GM23338 (cell line): Measurements from ENCODE around the gene TMEM117. TPM values are rescaled to one million over a fixed set of nuclear protein-coding genes. Genes with fewer than 3 reads are reported as not detected.

ENCODE experiments used
- ATAC-seq: fragments of 200-7000 bp; cut with Tn5 transposase; 3 replicates; pipeline ENCODE4 v1.9.1; 2020
- DNase-seq: peaks from one replicate; pipeline ENCODE4 v3.0.0-alpha.2; 2015; ENCODE audit warnings: low spot score
- H2AFZ ChIP-seq: fragments of 200-600 bp; sonication (generic); 2 replicates; pipeline ENCODE4 v1.8.0; 2016; ENCODE audit warnings: antibody characterized with exemption, mild to moderate bottlenecking, moderate library complexity
- H3F3A ChIP-seq: fragments of 200-600 bp; sonication (generic); replicated peaks from 2 replicates; pipeline ENCODE4 v1.8.0; 2017; ENCODE audit warnings: antibody characterized with exemption, mixed run types, low read depth
- H3K27ac ChIP-seq: fragments of 200-600 bp; sonication (generic); 2 replicates; pipeline ENCODE4 v1.6.1; 2016; ENCODE audit warnings: low read depth
- H3K27me3 ChIP-seq: fragments of 200-600 bp; sonication (generic); 2 replicates; pipeline ENCODE4 v1.8.0; 2016; ENCODE audit warnings: mild to moderate bottlenecking, mixed run types, moderate library complexity; ENCODE audit not compliant: insufficient read depth
- H3K36me3 ChIP-seq: fragments of 200-600 bp; sonication (generic); 2 replicates; pipeline ENCODE4 v1.8.0; 2016; ENCODE audit warnings: mild to moderate bottlenecking; ENCODE audit not compliant: insufficient read depth
- H3K4me1 ChIP-seq: fragments of 200-600 bp; sonication (generic); 2 replicates; pipeline ENCODE4 v1.8.0; 2016; ENCODE audit warnings: mild to moderate bottlenecking, moderate library complexity; ENCODE audit not compliant: insufficient read depth
- H3K4me2 ChIP-seq: fragments of 200-600 bp; sonication (generic); 2 replicates; pipeline ENCODE4 v1.7.1; 2017; ENCODE audit warnings: mixed run types
- H3K4me3 ChIP-seq: fragments of 200-600 bp; sonication (generic); 2 replicates; pipeline ENCODE4 v1.6.1; 2016; ENCODE audit warnings: mixed run types
- H3K79me2 ChIP-seq: fragments of 200-600 bp; sonication (generic); replicated peaks from 2 replicates; pipeline ENCODE4 v1.8.0; 2017; ENCODE audit warnings: mild to moderate bottlenecking; ENCODE audit not compliant: insufficient read depth
- H3K9me2 ChIP-seq: fragments of 200-600 bp; sonication (generic); 2 replicates; pipeline ENCODE4 v1.8.0; 2017; ENCODE audit not compliant: insufficient read depth
- H4K20me1 ChIP-seq: fragments of 200-600 bp; sonication (generic); replicated peaks from 2 replicates; pipeline ENCODE4 v1.8.0; 2017; ENCODE audit warnings: mild to moderate bottlenecking; ENCODE audit not compliant: insufficient read depth
- H3K27ac Mint-ChIP-seq: 2 replicates; pipeline ENCODE4 v1.8.0; 2020; ENCODE audit warnings: inconsistent platforms, mild to moderate bottlenecking, moderate library complexity, mixed read lengths
- H3K27me3 Mint-ChIP-seq: 3 replicates; pipeline ENCODE4 v1.8.0; 2022; ENCODE audit warnings: low read depth, mild to moderate bottlenecking, moderate library complexity, mixed read lengths, inconsistent platforms; ENCODE audit not compliant: insufficient read depth, poor library complexity
- H3K36me3 Mint-ChIP-seq: 3 replicates; pipeline ENCODE4 v1.8.0; 2021; ENCODE audit warnings: low read depth, mild to moderate bottlenecking, inconsistent platforms, moderate library complexity, mixed read lengths
- H3K4me1 Mint-ChIP-seq: 3 replicates; pipeline ENCODE4 v1.8.0; 2020; ENCODE audit warnings: mild to moderate bottlenecking, inconsistent platforms, mixed read lengths
- H3K4me3 Mint-ChIP-seq: 3 replicates; pipeline ENCODE4 v1.8.0; 2021; ENCODE audit warnings: moderate library complexity, mild to moderate bottlenecking, inconsistent platforms, mixed read lengths
- H3K9me3 Mint-ChIP-seq: 3 replicates; pipeline ENCODE4 v1.8.0; 2020; ENCODE audit warnings: moderate library complexity, mild to moderate bottlenecking, inconsistent platforms, mixed read lengths
- CREB1 ChIP-seq: fragments of 250-450 bp; sonication (Bioruptor Pico); IDR thresholded peaks from 2 replicates; pipeline ENCODE4 v1.5.0; 2020; ENCODE audit warnings: low read depth, mild to moderate bottlenecking, moderate library complexity
- CTCF ChIP-seq, 2 experiments: fragments of 200-600 bp in 1 of 2; sonication (generic) in 1 of 2; conservative IDR thresholded peaks; 2 replicates each; pipeline versions ENCODE4 v1.5.1 to v1.6.1; 2016 to 2017; ENCODE audit warnings: antibody characterized with exemption in 2 of 2, low read depth in 2 of 2, mild to moderate bottlenecking in 2 of 2, moderate library complexity in 1 of 2
- EZH2 ChIP-seq: fragments of 200-600 bp; sonication (generic); IDR thresholded peaks from one replicate; pipeline ENCODE4 v1.8.0; 2017; ENCODE audit warnings: antibody characterized with exemption, mild to moderate bottlenecking, low read depth; ENCODE audit not compliant: unreplicated experiment
- JUNB ChIP-seq: IDR thresholded peaks from one replicate; pipeline ENCODE4 v1.6.1; 2016; ENCODE audit warnings: antibody characterized with exemption; ENCODE audit not compliant: unreplicated experiment
- NANOG ChIP-seq: IDR thresholded peaks from 2 replicates; pipeline ENCODE4 v1.6.1; 2016; ENCODE audit warnings: antibody characterized with exemption, borderline replicate concordance
- POLR2AphosphoS5 ChIP-seq: IDR thresholded peaks from 2 replicates; pipeline ENCODE4 v1.6.1; 2016; ENCODE audit warnings: antibody characterized with exemption, low read depth
- REST ChIP-seq: IDR thresholded peaks from one replicate; pipeline ENCODE4 v1.6.1; 2018; ENCODE audit warnings: antibody characterized with exemption; ENCODE audit not compliant: unreplicated experiment
- ZNF114 ChIP-seq: fragments of 250-450 bp; sonication (Bioruptor Pico); IDR thresholded peaks from 2 replicates; pipeline ENCODE4 v1.5.0; 2020; ENCODE audit warnings: mild to moderate bottlenecking, moderate library complexity
- ZNF331 ChIP-seq: fragments of 250-450 bp; sonication (Bioruptor Pico); IDR thresholded peaks from 2 replicates; pipeline ENCODE4 v1.5.0; 2020; ENCODE audit warnings: low read depth, mild to moderate bottlenecking, moderate library complexity
- ZNF462 ChIP-seq: fragments of 250-450 bp; sonication (Bioruptor Pico); IDR thresholded peaks from 2 replicates; pipeline ENCODE4 v1.5.0; 2020; ENCODE audit warnings: mild to moderate bottlenecking, moderate library complexity
- polyA plus RNA-seq: library from polyadenylated mRNA; unstranded; fragments of >200 nt; fragmentation: Nextera tagmentation; extraction: Ambion mirVana; gene quantifications from 2 replicates; pipeline ENCODE4 v1.2.1, GENCODE V29; 2016
- total RNA-seq: library from RNA; depleted of rRNA; stranded (reverse); fragments of >200 nt; shearing (Covaris generic); gene quantifications from 2 replicates; pipeline ENCODE4 v1.2.3, GENCODE V29; 2014

Gene TMEM117
- total and polyA plus RNA-seq, 2 experiments from 2014 or later, result 0.94 to 1.6 TPM

DNA sequence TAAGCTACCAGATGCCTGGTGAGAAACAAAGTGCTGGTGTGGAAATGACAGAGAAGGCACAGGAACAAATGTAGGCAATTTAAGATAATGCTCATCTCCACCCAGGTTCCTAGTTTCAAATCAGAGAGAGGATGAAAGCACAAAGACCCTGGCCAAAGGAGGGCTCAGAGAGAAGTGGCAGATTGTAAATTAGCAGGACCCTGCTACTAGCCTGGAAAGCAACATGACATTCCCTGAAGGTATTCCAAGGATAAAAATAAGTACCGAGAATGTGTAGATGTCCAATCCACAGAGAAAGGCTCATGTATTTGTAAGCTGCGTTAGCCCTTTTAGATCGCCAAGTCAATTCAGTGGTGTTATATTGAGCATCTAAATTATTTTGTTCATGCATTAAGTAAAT lies 324.0 kb downstream of the TMEM117 start (continued):
- no peak for TF ChIP-seq EZH2
- no peak for TF ChIP-seq CREB1
- TF ChIP-seq ZNF114 (CRISPR knock-in tag), result no peak
- TF ChIP-seq NANOG, result no peak
- TF ChIP-seq REST, result no peak
- no peak for TF ChIP-seq JUNB
- no peak for TF ChIP-seq ZNF331 (CRISPR knock-in tag)

DNA sequence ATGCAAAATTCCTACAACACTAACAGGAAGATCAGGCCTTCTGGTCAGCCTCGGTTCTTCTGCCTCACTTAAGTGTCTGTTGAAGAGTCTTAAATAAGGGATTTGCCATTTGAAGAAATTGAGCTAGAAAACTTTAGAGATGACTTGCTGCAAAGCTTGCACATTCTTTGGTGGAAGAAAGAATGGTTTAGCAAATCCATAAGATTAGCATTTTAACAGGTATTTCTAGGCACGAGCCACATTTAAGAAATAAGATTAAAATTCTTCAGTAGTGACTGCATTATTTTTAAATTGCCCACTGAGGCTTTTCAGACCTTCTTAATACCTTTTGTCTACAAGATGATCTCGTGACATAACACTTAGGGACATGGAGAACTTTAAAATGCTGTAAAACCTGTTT lies 327.1 kb downstream of the TMEM117 start:
- Histone ChIP-seq H3K4me3 (no peak overlapping the region), H3K79me2 (no peaks in the 10 kb centered on the region), H3K4me1 (0 out of 2 replicates have a peak, but pooled peaks cover 13% of the 10 kb centered on the region), H3K27ac (no peak overlapping the region), H3F3A (no peaks in the 10 kb centered on the region), H3K36me3 (no peaks in the 10 kb centered on the region), H2AFZ (no peak overlapping the region), H3K27me3 (no peaks in the 10 kb centered on the region), H3K4me2 (no peak overlapping the region), H3K9me2 (no peaks in the 10 kb centered on the region), H4K20me1 (no peaks in the 10 kb centered on the region)
- ATAC-seq (no peak), DNase-seq (no peak)
- Mint-ChIP-seq H3K9me3 (no peaks in the 10 kb centered on the region), H3K36me3 (no peaks in the 10 kb centered on the region), H3K27ac (no peak overlapping the region), H3K4me1 (peaks cover 6% of the 10 kb centered on the region), H3K27me3 (no peaks in the 10 kb centered on the region), H3K4me3 (no peak overlapping the region)
- TF ChIP-seq ZNF331 (CRISPR knock-in tag), result no peak
- no peak for TF ChIP-seq ZNF462
- TF ChIP-seq REST, result no peak
- no peak for TF ChIP-seq EZH2
- no peak for TF ChIP-seq CTCF (conservative IDR thresholded peaks at IDR 0.05; ENCODE audit: low read depth in 2 of 2)
- TF ChIP-seq JUNB, result no peak
- no peak for TF ChIP-seq NANOG
- TF ChIP-seq POLR2AphosphoS5, result no peak
- TF ChIP-seq CREB1, result no peak
